ENCODE measurements around the gene FAM3D. TPM values are rescaled to one million over a fixed set of nuclear protein-coding genes. Genes with fewer than 3 reads are reported as not detected.
A peak's percentile ranks its signal among the peaks of the same experiment; 100 is the strongest.
"Not testable (repeated sequence)": the region's sequence is repeated elsewhere in the genome, so short reads cannot be mapped to it uniquely, and the experiment has no call there.

FAM3D gene
- not detected for total RNA-seq

- FAIRE-seq, result no peak
- DNase-seq (ENCODE audit: low spot score in 2 of 2), result no peak
Measured at GRCh38 chr3:58666683-58667082, at the start of gene FAM3D. Gene FAM3D, minus strand, starts transcription at chr3:58666774. Its CDS starts 11,211 bp downstream, at chr3:58655563.

GRCh38 chr3:58713715-58714401, 47.3 kb upstream of the FAM3D start:
- no peak for FAIRE-seq
- DNase-seq (ENCODE audit: low spot score in 2 of 2), result no peak

GRCh38 chr3:58711871-58712270, 45.3 kb upstream of the FAM3D start:
- DNase-seq (ENCODE audit: low spot score in 2 of 2), result no peak
- FAIRE-seq, result no peak

GRCh38 chr3:58708983-58709382, 42.4 kb upstream of the FAM3D start:
- not testable (repeated sequence) for FAIRE-seq; DNase-seq (ENCODE audit: low spot score in 2 of 2)

GRCh38 chr3:58708116-58708791, 41.7 kb upstream of the FAM3D start:
- FAIRE-seq (no peak), DNase-seq (ENCODE audit: low spot score in 2 of 2) (no peak)

GRCh38 chr3:58707390-58707930, 40.9 kb upstream of the FAM3D start:
- FAIRE-seq, result no peak
- no peak for DNase-seq (ENCODE audit: low spot score in 2 of 2)

- FAIRE-seq (no peak), DNase-seq (ENCODE audit: low spot score in 2 of 2) (no peak)
Measured at GRCh38 chr3:58706395-58707167, 40.0 kb upstream of the FAM3D start.

- no peak for FAIRE-seq
- no peak for DNase-seq (ENCODE audit: low spot score in 2 of 2)
Measured at GRCh38 chr3:58704745-58705144, 38.2 kb upstream of the FAM3D start.

- not testable (repeated sequence) for DNase-seq (ENCODE audit: low spot score in 2 of 2); FAIRE-seq
Measured at GRCh38 chr3:58704304-58704703, 37.7 kb upstream of the FAM3D start.

- DNase-seq (ENCODE audit: low spot score in 2 of 2) (no peak), FAIRE-seq (no peak)
Measured at GRCh38 chr3:58698246-58698645, 31.7 kb upstream of the FAM3D start.

- no peak for FAIRE-seq
- DNase-seq (ENCODE audit: low spot score in 2 of 2), result no peak
Measured at GRCh38 chr3:58697561-58697960, 31.0 kb upstream of the FAM3D start.

GRCh38 chr3:58696813-58697212, 30.2 kb upstream of the FAM3D start:
- DNase-seq (ENCODE audit: low spot score in 2 of 2); FAIRE-seq: not testable (repeated sequence)

- no peak for FAIRE-seq
- DNase-seq (ENCODE audit: low spot score in 2 of 2), result no peak
Measured at GRCh38 chr3:58696093-58696492, 29.5 kb upstream of the FAM3D start.

GRCh38 chr3:58695284-58695683, 28.7 kb upstream of the FAM3D start:
- not testable (repeated sequence) for FAIRE-seq; DNase-seq (ENCODE audit: low spot score in 2 of 2)

- no peak for DNase-seq (ENCODE audit: low spot score in 2 of 2)
- FAIRE-seq, result no peak
Measured at GRCh38 chr3:58693940-58694850, 27.6 kb upstream of the FAM3D start.

GRCh38 chr3:58692484-58692883, 25.9 kb upstream of the FAM3D start:
- peak; percentile 93 for FAIRE-seq

GRCh38 chr3:58691997-58692396, 25.4 kb upstream of the FAM3D start:
- DNase-seq (ENCODE audit: low spot score in 2 of 2) (no peak), FAIRE-seq (no peak)

More at GRCh38 chr3:58692484-58692883, 25.9 kb upstream of the FAM3D start:
- no peak for DNase-seq (ENCODE audit: low spot score in 2 of 2)

- FAIRE-seq (no peak), DNase-seq (ENCODE audit: low spot score in 2 of 2) (no peak)
Measured at GRCh38 chr3:58690490-58690889, 23.9 kb upstream of the FAM3D start.

GRCh38 chr3:58688574-58688973, 22.0 kb upstream of the FAM3D start:
- DNase-seq (ENCODE audit: low spot score in 2 of 2) (no peak), FAIRE-seq (no peak)

GRCh38 chr3:58686847-58687246, 20.3 kb upstream of the FAM3D start:
- DNase-seq (ENCODE audit: low spot score in 2 of 2), result no peak
- FAIRE-seq, result no peak

All from frontal cortex (tissue), 4 donors.